Gastroesophageal sphincter (tissue), 3 donors: ENCODE results near the gene CCDC28A.

Source experiments
- CTCF ChIP-seq, 4 experiments: fragments of 200-600 bp in 2 of 4; fragments of 450-650 bp in 2 of 4; sonication (generic) in 1 of 4; IDR thresholded peaks; one replicate each; pipeline ENCODE4 v1.5.1; 2017 to 2019; ENCODE audit warnings: antibody characterized with exemption in 4 of 4, mild to moderate bottlenecking in 2 of 4, moderate library complexity in 2 of 4
- POLR2A ChIP-seq, 2 donors: fragments of 450-650 bp; IDR thresholded peaks; one replicate each; pipeline ENCODE4 v1.6.1; 2017; ENCODE audit warnings: antibody characterized with exemption in 2 of 2, mild to moderate bottlenecking in 2 of 2, moderate library complexity in 1 of 2
- POLR2AphosphoS5 ChIP-seq: sonication (generic); formaldehyde crosslinking; IDR thresholded peaks from one replicate; pipeline ENCODE4 v1.6.1; 2017; ENCODE audit warnings: antibody characterized with exemption

DNA sequence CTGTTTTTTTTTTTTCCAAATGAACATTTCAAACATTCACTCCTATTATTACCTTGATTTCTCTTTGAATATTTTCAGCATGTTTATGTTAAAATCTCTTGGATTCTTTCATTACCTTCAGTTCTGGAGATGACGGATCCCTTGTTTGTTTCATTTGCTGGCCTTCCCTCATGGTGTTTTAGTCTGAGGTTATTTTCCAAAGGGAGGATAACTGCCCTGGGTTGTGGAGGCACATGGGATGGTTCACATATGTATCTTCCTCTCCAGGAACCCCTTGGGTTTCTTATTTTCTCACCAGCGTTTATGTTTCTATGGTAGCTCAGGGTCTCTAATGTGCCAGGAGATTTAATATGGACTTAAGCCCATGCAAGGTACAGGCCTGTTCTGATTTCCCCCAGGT lies 58.6 kb downstream of the CCDC28A start:
- TF ChIP-seq POLR2AphosphoS5 (no peak), POLR2A (IDR thresholded peaks at IDR 0.05) (no peak), CTCF (IDR thresholded peaks at IDR 0.05) (no peak)
